Loucy (cell line): Measurements from ENCODE around the gene PRDX4.

ENCODE experiments used
- CTCF ChIP-seq: fragments of 200-600 bp; sonication (generic); conservative IDR thresholded peaks from 2 replicates; pipeline ENCODE4 v1.5.1; 2014; ENCODE audit warnings: mild to moderate bottlenecking, antibody characterized with exemption, low read length
- EZH2phosphoT487 ChIP-seq: fragments of 200-600 bp; IDR thresholded peaks from 2 replicates; pipeline ENCODE4 v1.6.1; 2018; ENCODE audit warnings: antibody characterized with exemption, mild to moderate bottlenecking, moderate library complexity, borderline replicate concordance

DNA sequence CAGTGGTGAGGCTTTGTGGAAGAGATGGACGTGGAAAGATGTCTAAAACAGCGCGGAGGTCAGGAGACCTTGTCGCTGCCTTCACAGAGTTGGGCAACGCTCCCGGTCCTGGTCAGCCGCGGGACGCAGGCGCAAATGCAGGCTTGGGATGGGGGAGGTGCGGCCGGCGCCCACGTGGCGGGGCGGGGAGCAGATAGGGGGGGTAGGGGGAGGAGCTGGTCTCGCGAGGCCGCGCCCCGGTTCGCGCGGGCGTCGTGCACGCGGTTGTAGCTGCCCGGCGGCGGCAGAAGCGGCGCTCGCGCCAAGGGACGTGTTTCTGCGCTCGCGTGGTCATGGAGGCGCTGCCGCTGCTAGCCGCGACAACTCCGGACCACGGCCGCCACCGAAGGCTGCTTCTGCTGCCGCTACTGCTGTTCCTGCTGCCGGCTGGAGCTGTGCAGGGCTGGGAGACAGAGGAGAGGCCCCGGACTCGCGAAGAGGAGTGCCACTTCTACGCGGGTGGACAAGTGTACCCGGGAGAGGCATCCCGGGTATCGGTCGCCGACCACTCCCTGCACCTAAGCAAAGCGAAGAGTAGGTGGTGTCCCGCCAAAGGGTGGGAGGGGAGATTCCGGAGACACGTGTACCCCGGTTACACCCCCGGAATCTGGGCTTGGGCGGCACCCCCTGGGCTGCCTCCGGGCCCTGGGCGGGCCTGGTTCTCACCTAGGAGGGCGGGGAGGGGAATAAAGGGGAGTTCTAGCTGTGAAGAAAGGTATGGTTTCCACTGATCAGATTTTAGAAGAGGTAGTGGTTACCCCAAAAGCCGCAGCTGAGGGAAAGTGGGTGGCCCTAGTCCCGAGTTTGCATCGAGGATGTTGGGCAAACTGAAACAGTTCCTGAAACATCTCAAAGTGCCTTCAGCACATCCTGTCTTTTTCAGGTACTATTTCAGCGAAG is at the start of gene PRDX4:
- TF ChIP-seq CTCF (no peak), EZH2phosphoT487 (no peak)
